ENCODE results near the gene CDK5RAP1. TPM values are rescaled to one million over a fixed set of nuclear protein-coding genes. Genes with fewer than 3 reads are reported as not detected.

CDK5RAP1 gene
- total RNA-seq, 1 donor from 2014 or later = 58.3 TPM

- TF ChIP-seq CTCF (conservative IDR thresholded peaks at IDR 0.05) = no peak
These were observed 10.6 kb upstream of the CDK5RAP1 start for GRCh38 chr20:33411711-33412483.

GRCh38 chr20:33411242-33411641 lies 9.9 kb upstream of the CDK5RAP1 start:
- no peak for TF ChIP-seq CTCF (conservative IDR thresholded peaks at IDR 0.05)
- peaks cover 9% of the 10 kb centered on the region for H3K4me1 Mint-ChIP-seq (ENCODE audit: unreplicated experiment)
- no peak overlapping the region for H3K27ac Mint-ChIP-seq
- H3K27me3 Mint-ChIP-seq = no peaks in the 10 kb centered on the region
- DNase-seq (ENCODE audit: extremely low spot score, unreplicated experiment) = no peak
- H3K9me3 Mint-ChIP-seq = no peaks in the 10 kb centered on the region
- H3K4me3 Mint-ChIP-seq = no peak overlapping the region
- peaks cover 10% of the 10 kb centered on the region for H3K36me3 Mint-ChIP-seq

More at GRCh38 chr20:33411711-33412483, 10.6 kb upstream of the CDK5RAP1 start:
- peaks cover 9% of the 10 kb centered on the region for H3K36me3 Mint-ChIP-seq
- no peaks in the 10 kb centered on the region for H3K27me3 Mint-ChIP-seq
- no peak for DNase-seq (ENCODE audit: extremely low spot score, unreplicated experiment)
- peaks cover 9% of the 10 kb centered on the region for H3K4me1 Mint-ChIP-seq (ENCODE audit: unreplicated experiment)
- no peak overlapping the region for H3K27ac Mint-ChIP-seq
- no peaks in the 10 kb centered on the region for H3K9me3 Mint-ChIP-seq
- no peak overlapping the region for H3K4me3 Mint-ChIP-seq

- H3K36me3 Mint-ChIP-seq = peaks cover 10% of the 10 kb centered on the region
- no peak overlapping the region for H3K27ac Mint-ChIP-seq
- no peaks in the 10 kb centered on the region for H3K27me3 Mint-ChIP-seq
- no peak for DNase-seq (ENCODE audit: extremely low spot score, unreplicated experiment)
- TF ChIP-seq CTCF (conservative IDR thresholded peaks at IDR 0.05) = no peak
- no peaks in the 10 kb centered on the region for H3K9me3 Mint-ChIP-seq
- no peak overlapping the region for H3K4me3 Mint-ChIP-seq
- peaks cover 9% of the 10 kb centered on the region for H3K4me1 Mint-ChIP-seq (ENCODE audit: unreplicated experiment)
These were observed 8.9 kb upstream of the CDK5RAP1 start for GRCh38 chr20:33410081-33410742.

GRCh38 chr20:33408716-33409654 lies 7.7 kb upstream of the CDK5RAP1 start:
- Mint-ChIP-seq H3K4me1 (ENCODE audit: unreplicated experiment) (peaks cover 9% of the 10 kb centered on the region), H3K27ac (no peak overlapping the region), H3K9me3 (no peaks in the 10 kb centered on the region), H3K27me3 (no peaks in the 10 kb centered on the region), H3K36me3 (peaks cover 10% of the 10 kb centered on the region), H3K4me3 (no peak overlapping the region)
- no peak for TF ChIP-seq CTCF (conservative IDR thresholded peaks at IDR 0.05)
- DNase-seq (ENCODE audit: extremely low spot score, unreplicated experiment) = no peak

- peaks cover 10% of the 10 kb centered on the region for H3K36me3 Mint-ChIP-seq
- H3K27me3 Mint-ChIP-seq = no peaks in the 10 kb centered on the region
- H3K4me1 Mint-ChIP-seq (ENCODE audit: unreplicated experiment) = peaks cover 9% of the 10 kb centered on the region
- no peak for TF ChIP-seq CTCF (conservative IDR thresholded peaks at IDR 0.05)
- no peak overlapping the region for H3K27ac Mint-ChIP-seq
- H3K9me3 Mint-ChIP-seq = no peaks in the 10 kb centered on the region
- DNase-seq (ENCODE audit: extremely low spot score, unreplicated experiment) = no peak
- H3K4me3 Mint-ChIP-seq = no peak overlapping the region
These were observed 7.0 kb upstream of the CDK5RAP1 start for GRCh38 chr20:33408313-33408712.

All from type B pancreatic cell (in vitro differentiated cells).